Body of pancreas (tissue), 4 donors: Measurements from ENCODE around the gene PLXNA3.

ENCODE experiments used
- POLR2A ChIP-seq, 3 donors: fragments of 450-650 bp; IDR thresholded peaks; one replicate each; pipeline ENCODE4 v1.6.1; 2016; ENCODE audit warnings: antibody characterized with exemption in 3 of 3, mild to moderate bottlenecking in 2 of 3
- TF ChIP-seq, protein P1 (sequence below), 7 experiments: fragments of 450-650 bp in 4 of 7; fragments of 200-600 bp in 3 of 7; sonication (generic) in 3 of 7; IDR thresholded peaks; one replicate each; pipeline ENCODE4 v1.5.1; 2016 to 2019; ENCODE audit warnings: antibody characterized with exemption in 7 of 7

DNA sequence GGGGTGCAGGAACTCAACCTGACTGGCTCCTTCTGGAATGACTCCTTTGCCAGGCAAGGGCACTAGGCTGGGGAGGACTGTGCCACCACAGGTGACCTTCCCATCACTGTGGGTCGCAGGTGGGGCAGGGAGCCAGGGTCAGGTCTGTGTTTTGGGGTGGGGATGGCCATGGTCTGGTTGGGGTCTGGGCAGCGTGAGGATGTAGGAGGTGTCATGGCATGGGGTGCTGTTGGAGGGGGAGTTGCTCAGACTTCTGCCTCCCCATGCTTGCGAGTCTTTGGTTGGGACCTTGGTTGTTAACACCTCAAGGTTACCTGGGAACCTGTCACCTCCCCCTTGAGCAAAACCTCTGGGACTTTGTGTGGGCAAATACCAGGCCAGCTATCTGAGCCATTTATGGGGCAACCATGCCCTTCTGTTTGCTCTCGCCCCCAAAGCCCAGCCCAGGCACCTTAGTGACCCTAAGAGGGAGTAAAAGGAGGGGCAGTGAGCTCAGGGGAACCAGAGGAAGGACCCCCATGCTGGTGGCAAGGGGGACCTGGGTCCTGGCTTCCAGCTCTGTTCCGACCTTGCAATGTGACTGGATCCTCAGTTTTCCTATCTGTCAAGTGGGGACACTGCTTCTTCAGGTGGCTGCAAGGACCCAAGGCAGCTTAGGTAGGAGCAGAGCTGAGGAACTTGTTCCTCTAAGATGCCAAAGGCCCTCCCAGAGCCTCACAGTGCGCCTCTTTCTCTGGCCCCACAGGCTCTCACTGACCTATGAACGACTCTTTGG is 23.5 kb upstream of the PLXNA3 start:
- TF ChIP-seq, protein P1, sequence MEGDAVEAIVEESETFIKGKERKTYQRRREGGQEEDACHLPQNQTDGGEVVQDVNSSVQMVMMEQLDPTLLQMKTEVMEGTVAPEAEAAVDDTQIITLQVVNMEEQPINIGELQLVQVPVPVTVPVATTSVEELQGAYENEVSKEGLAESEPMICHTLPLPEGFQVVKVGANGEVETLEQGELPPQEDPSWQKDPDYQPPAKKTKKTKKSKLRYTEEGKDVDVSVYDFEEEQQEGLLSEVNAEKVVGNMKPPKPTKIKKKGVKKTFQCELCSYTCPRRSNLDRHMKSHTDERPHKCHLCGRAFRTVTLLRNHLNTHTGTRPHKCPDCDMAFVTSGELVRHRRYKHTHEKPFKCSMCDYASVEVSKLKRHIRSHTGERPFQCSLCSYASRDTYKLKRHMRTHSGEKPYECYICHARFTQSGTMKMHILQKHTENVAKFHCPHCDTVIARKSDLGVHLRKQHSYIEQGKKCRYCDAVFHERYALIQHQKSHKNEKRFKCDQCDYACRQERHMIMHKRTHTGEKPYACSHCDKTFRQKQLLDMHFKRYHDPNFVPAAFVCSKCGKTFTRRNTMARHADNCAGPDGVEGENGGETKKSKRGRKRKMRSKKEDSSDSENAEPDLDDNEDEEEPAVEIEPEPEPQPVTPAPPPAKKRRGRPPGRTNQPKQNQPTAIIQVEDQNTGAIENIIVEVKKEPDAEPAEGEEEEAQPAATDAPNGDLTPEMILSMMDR (IDR thresholded peaks at IDR 0.05): no peak
- no peak for TF ChIP-seq POLR2A (IDR thresholded peaks at IDR 0.05)
